Measurements from ENCODE around the gene MGMT.

MGMT gene

DNA sequence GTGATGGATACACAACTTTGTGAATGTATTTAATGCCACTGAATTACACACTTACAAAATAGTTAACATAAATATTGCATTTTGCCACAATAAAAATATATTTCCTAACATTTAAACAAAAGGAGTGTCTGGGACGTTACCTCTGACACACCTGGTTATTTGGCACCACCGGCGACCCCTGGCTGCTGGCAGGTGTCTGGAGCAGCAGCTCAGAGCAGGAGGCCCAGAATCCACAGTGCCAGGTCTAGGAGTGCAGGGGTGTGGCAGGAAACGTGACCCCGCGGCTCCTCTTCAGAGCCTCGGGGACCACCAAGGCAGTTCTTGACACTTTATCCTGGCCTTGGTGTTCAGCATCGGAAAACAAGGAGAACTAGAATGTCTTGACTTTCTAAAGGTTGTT lies 46.3 kb downstream of the MGMT start:
- DNase-seq (ENCODE audit: extremely low read depth, low read depth) = no peak
- TF ChIP-seq, protein P1, sequence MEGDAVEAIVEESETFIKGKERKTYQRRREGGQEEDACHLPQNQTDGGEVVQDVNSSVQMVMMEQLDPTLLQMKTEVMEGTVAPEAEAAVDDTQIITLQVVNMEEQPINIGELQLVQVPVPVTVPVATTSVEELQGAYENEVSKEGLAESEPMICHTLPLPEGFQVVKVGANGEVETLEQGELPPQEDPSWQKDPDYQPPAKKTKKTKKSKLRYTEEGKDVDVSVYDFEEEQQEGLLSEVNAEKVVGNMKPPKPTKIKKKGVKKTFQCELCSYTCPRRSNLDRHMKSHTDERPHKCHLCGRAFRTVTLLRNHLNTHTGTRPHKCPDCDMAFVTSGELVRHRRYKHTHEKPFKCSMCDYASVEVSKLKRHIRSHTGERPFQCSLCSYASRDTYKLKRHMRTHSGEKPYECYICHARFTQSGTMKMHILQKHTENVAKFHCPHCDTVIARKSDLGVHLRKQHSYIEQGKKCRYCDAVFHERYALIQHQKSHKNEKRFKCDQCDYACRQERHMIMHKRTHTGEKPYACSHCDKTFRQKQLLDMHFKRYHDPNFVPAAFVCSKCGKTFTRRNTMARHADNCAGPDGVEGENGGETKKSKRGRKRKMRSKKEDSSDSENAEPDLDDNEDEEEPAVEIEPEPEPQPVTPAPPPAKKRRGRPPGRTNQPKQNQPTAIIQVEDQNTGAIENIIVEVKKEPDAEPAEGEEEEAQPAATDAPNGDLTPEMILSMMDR (IDR thresholded peaks at IDR 0.05; ENCODE audit: low read depth, low read length) = no peak

DNA sequence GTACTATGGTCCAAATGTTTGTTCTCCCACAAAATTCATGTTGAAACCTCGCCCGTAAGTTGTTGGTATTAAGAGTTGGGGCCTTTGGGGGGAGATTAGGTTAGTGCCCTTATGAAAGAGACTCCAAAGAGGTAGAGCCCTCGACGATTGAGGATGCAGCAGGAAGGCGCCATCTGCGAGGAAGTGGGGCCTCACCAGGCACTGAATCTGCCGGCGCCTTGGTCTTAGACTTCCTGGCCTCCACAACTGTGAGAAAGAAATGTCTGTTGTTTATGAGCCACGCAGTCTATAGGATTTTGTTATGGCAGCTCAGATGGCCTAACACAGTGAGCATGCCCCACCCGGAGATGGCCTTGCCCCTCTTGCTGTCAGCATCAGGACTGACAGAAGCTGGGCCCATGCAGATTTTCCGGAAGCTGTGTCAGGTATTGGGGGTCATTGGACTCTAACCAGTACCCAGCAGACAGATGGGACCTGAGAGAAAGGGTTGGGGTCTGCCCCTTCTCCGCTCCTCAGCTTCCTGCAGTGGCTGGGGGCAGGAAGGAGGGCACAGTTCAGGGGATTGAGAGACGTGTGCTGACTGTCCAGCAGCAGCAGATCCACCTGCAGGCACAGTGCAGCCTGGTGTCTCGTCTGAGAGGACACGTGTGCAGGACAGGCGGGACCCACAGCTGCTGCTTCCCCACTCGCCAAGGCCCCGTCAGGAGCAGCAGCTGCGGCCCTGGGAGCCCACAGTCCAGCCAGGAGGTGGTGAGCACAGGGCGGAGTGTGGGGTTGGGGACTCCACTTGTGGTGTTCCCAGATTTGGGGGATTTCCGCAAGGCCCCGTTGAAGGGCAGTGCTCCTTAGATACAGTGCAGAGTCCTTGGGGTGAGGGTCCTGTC lies 47.8 kb downstream of the MGMT start:
- DNase-seq (ENCODE audit: extremely low read depth, low read depth) = no peak
- TF ChIP-seq, protein P1 (IDR thresholded peaks at IDR 0.05; ENCODE audit: low read depth, low read length) = no peak

DNA sequence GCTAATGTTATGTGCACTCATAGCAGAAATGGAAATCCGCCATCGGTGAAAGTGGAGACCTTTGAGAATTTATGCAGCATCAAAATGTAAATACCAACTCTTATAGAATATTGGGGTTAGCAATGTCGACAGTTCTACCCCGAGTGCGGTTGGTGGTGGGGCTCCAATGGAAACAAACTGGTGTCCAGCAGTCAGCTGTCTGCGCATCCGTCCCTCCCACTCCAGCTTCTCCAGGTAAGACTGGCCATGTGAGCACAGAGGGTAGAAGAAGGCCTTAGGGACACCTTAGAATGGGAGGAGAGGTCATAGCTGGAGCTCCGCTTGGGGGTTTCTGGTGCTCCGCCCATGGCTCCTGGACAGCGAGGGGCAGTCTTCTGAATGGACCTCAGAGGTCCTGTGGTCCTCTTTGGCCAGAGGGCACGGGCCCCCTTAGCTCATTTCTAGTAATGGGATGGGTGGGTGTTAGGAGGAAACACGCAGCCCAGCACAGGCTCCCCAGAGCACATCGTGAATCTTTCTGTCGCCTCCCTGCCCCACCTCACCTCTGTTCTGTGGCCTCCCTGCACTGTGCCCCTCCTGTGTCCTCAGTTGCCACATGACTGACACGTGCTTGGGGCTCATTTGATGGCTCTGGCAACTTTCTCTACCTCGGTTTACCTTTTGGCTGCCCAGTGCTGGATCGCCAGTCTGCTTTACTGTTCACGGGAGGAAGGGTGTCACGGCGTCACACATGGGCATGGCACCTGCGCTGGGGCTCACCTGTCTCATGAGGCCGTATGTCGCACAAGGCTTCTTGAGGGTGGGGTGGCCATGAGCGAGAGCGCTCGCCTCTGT lies 50.0 kb downstream of the MGMT start:
- DNase-seq (ENCODE audit: extremely low read depth, low read depth) = no peak
- TF ChIP-seq, protein P1 (IDR thresholded peaks at IDR 0.05; ENCODE audit: low read depth, low read length) = no peak

DNA sequence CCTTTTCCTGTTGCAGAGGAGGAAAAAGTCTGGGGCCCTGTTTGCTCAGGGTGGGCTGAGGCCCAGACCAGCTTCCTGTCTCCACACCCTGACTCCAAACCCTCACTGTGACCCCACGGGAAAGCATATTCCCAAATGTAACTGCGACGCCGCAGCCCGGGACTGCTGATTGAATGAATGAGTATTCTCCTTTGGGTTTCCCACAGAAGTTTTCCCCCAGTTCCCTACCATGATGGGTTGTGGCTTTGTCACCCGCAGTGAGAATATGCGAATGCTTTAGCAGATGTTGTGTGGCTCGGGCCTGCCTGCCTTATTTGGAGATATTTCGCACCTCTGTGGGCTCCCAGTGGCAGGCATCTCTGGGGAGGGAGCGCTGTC lies 50.6 kb downstream of the MGMT start:
- TF ChIP-seq, protein P1 (IDR thresholded peaks at IDR 0.05; ENCODE audit: low read depth, low read length) = no peak
- no peak for DNase-seq (ENCODE audit: extremely low read depth, low read depth)

DNA sequence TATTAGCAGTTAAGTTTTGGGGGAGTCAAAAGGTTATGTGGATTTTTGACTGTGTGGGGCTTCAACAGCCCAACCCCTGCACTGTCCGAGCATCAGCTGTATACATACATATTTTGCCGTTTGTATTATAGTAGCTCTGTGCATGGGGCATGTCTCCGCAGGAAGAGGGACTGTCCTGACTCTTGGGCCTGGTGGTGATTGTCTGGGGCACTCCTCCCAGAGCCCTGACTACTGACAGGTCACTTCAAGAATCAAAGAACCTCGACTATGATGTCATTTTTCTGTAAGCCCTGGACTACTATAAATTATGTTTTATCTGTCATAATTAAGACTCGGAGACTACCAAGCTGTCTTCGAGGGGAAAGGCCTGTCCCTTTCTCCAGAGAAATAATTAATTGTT lies 51.8 kb downstream of the MGMT start:
- TF ChIP-seq, protein P1 (IDR thresholded peaks at IDR 0.05; ENCODE audit: low read depth, low read length) = no peak
- DNase-seq (ENCODE audit: extremely low read depth, low read depth) = no peak

DNA sequence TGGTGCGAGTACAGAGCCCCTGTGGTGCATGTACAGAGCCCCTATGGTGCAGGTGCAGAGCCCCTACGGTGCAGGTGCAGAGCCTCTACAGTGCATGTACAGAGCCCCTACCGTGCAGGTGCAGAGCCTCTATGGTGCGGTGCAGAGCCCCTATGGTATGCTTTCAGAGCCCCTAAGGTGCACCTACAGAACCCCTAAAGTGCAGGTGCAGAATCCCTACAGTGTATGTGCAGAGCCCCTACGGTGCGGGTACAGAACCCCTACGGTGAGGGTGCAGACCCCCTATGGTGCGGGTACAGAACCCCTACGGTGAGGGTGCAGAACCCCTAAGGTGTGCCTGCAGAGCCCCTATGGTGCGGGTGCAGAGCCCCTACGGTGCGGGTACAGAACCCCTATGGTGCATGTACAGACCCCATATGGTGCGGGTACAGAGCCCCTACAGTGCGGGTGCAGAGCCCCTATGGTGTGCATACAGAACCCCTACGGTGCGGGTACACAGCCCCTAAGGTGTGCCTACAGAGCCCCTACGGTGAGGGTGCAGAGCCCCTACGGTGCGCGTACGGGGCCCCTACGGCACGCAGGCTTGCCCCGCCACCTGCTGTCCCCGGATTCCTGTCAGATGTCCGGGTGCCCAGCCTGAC lies 53.5 kb downstream of the MGMT start:
- no peak for DNase-seq (ENCODE audit: extremely low read depth, low read depth)
- TF ChIP-seq, protein P1 (IDR thresholded peaks at IDR 0.05; ENCODE audit: low read depth, low read length) = no peak
